Activated naive CD8-positive, alpha-beta T cell treated with anti-CD3 and anti-CD28 coated beads for 36 hours (primary cell): ENCODE data around the gene SUSD6. TPM values are rescaled to one million over a fixed set of nuclear protein-coding genes. Genes with fewer than 3 reads are reported as not detected.

Experiments used
- DNase-seq: peaks from one replicate; pipeline ENCODE4 v3.0.0; 2021
- H3K27ac Mint-ChIP-seq: one replicate; pipeline ENCODE4 v1.8.0; 2022; ENCODE audit warnings: mild to moderate bottlenecking, moderate library complexity, mixed read lengths
- H3K27me3 Mint-ChIP-seq: one replicate; pipeline ENCODE4 v1.8.0; 2022; ENCODE audit warnings: mild to moderate bottlenecking, mixed read lengths
- H3K36me3 Mint-ChIP-seq: one replicate; pipeline ENCODE4 v1.8.0; 2021; ENCODE audit warnings: mild to moderate bottlenecking, mixed read lengths
- H3K4me1 Mint-ChIP-seq: one replicate; pipeline ENCODE4 v1.8.0; 2021; ENCODE audit warnings: mixed read lengths
- H3K4me3 Mint-ChIP-seq: one replicate; pipeline ENCODE4 v1.8.0; 2022; ENCODE audit warnings: mild to moderate bottlenecking, moderate library complexity, mixed read lengths
- H3K9me3 Mint-ChIP-seq: one replicate; pipeline ENCODE4 v1.8.0; 2022; ENCODE audit warnings: mixed read lengths
- total RNA-seq, 2 experiments: library from RNA; stranded (reverse); gene quantifications; one replicate each; pipeline ENCODE4 v1.2.3, GENCODE V29; 2021

The SUSD6 gene
- total RNA-seq, 2 experiments from 2014 or later, result 26.3 TPM

- H3K4me1 Mint-ChIP-seq, result peaks cover 80% of the 10 kb centered on the region
- no peaks in the 10 kb centered on the region for H3K27me3 Mint-ChIP-seq
- no peak for DNase-seq
- H3K27ac Mint-ChIP-seq, result peak overlapping the region; percentile 94
- H3K36me3 Mint-ChIP-seq, result peaks cover 26% of the 10 kb centered on the region
- peaks cover 2% of the 10 kb centered on the region for H3K9me3 Mint-ChIP-seq
- peak overlapping the region; percentile 54 for H3K4me3 Mint-ChIP-seq
Observed at GRCh38 chr14:69674546-69675244, 63.3 kb downstream of the SUSD6 start.

GRCh38 chr14:69675245-69675583 is 63.8 kb downstream of the SUSD6 start:
- Mint-ChIP-seq H3K27ac (peak overlapping the region; percentile 94), H3K27me3 (no peaks in the 10 kb centered on the region), H3K4me3 (peak overlapping the region; percentile 53), H3K36me3 (peaks cover 21% of the 10 kb centered on the region), H3K4me1 (peaks cover 75% of the 10 kb centered on the region), H3K9me3 (peaks cover 2% of the 10 kb centered on the region)
- DNase-seq, result no peak

GRCh38 chr14:69675877-69676416 is 64.6 kb downstream of the SUSD6 start:
- H3K4me3 Mint-ChIP-seq, result peak overlapping the region; percentile 39
- peak overlapping the region; percentile 94 for H3K27ac Mint-ChIP-seq
- DNase-seq, result peak; percentile 47
- peaks cover 2% of the 10 kb centered on the region for H3K9me3 Mint-ChIP-seq
- peaks cover 24% of the 10 kb centered on the region for H3K36me3 Mint-ChIP-seq
- peaks cover 75% of the 10 kb centered on the region for H3K4me1 Mint-ChIP-seq
- no peaks in the 10 kb centered on the region for H3K27me3 Mint-ChIP-seq

GRCh38 chr14:69676723-69677122 is 65.3 kb downstream of the SUSD6 start:
- Mint-ChIP-seq H3K4me3 (peak overlapping the region; percentile 34), H3K36me3 (peaks cover 25% of the 10 kb centered on the region), H3K9me3 (peaks cover 2% of the 10 kb centered on the region), H3K4me1 (peaks cover 74% of the 10 kb centered on the region), H3K27me3 (no peaks in the 10 kb centered on the region), H3K27ac (peak overlapping the region; percentile 94)
- no peak for DNase-seq

GRCh38 chr14:69680297-69680696 is 68.9 kb downstream of the SUSD6 start:
- no peaks in the 10 kb centered on the region for H3K27me3 Mint-ChIP-seq
- peaks cover 72% of the 10 kb centered on the region for H3K4me1 Mint-ChIP-seq
- H3K36me3 Mint-ChIP-seq, result peaks cover 33% of the 10 kb centered on the region
- DNase-seq, result no peak
- peaks cover 2% of the 10 kb centered on the region for H3K9me3 Mint-ChIP-seq
- no peak overlapping the region for H3K4me3 Mint-ChIP-seq
- H3K27ac Mint-ChIP-seq, result no peak overlapping the region

- peak overlapping the region; percentile 93 for H3K27ac Mint-ChIP-seq
- H3K27me3 Mint-ChIP-seq, result no peaks in the 10 kb centered on the region
- no peak for DNase-seq
- H3K36me3 Mint-ChIP-seq, result peaks cover 32% of the 10 kb centered on the region
- peaks cover 68% of the 10 kb centered on the region for H3K4me1 Mint-ChIP-seq
- no peaks in the 10 kb centered on the region for H3K9me3 Mint-ChIP-seq
- H3K4me3 Mint-ChIP-seq, result no peak overlapping the region
Observed at GRCh38 chr14:69682136-69682535, 70.7 kb downstream of the SUSD6 start.

GRCh38 chr14:69682621-69683263 is 71.3 kb downstream of the SUSD6 start:
- Mint-ChIP-seq H3K4me1 (peaks cover 64% of the 10 kb centered on the region), H3K9me3 (no peaks in the 10 kb centered on the region), H3K27ac (peak overlapping the region; percentile 93), H3K36me3 (peaks cover 32% of the 10 kb centered on the region), H3K27me3 (no peaks in the 10 kb centered on the region), H3K4me3 (peak overlapping the region; percentile 32)
- no peak for DNase-seq

- Mint-ChIP-seq H3K4me1 (peaks cover 65% of the 10 kb centered on the region), H3K4me3 (no peak overlapping the region), H3K36me3 (peaks cover 27% of the 10 kb centered on the region)
Observed at GRCh38 chr14:69683971-69684370, 72.6 kb downstream of the SUSD6 start.

GRCh38 chr14:69684461-69685217 is 73.2 kb downstream of the SUSD6 start:
- Mint-ChIP-seq H3K27ac (peak overlapping the region; percentile 93), H3K4me1 (peaks cover 64% of the 10 kb centered on the region), H3K4me3 (peak overlapping the region; percentile 35), H3K9me3 (no peaks in the 10 kb centered on the region), H3K27me3 (no peaks in the 10 kb centered on the region), H3K36me3 (peaks cover 27% of the 10 kb centered on the region)
- no peak for DNase-seq

More at GRCh38 chr14:69683971-69684370, 72.6 kb downstream of the SUSD6 start:
- Mint-ChIP-seq H3K27ac (peak overlapping the region; percentile 93), H3K27me3 (no peaks in the 10 kb centered on the region), H3K9me3 (no peaks in the 10 kb centered on the region)
- DNase-seq, result no peak

GRCh38 chr14:69685218-69685616 is 73.8 kb downstream of the SUSD6 start:
- Mint-ChIP-seq H3K36me3 (peaks cover 29% of the 10 kb centered on the region), H3K27me3 (no peaks in the 10 kb centered on the region), H3K4me3 (peak overlapping the region; percentile 12)

GRCh38 chr14:69685716-69686115 is 74.3 kb downstream of the SUSD6 start:
- Mint-ChIP-seq H3K36me3 (peaks cover 29% of the 10 kb centered on the region), H3K9me3 (no peaks in the 10 kb centered on the region), H3K27me3 (no peaks in the 10 kb centered on the region), H3K4me3 (peak overlapping the region; percentile 12), H3K27ac (peak overlapping the region; percentile 93), H3K4me1 (peaks cover 59% of the 10 kb centered on the region)
- no peak for DNase-seq

More at GRCh38 chr14:69685218-69685616, 73.8 kb downstream of the SUSD6 start:
- H3K4me1 Mint-ChIP-seq, result peaks cover 64% of the 10 kb centered on the region
- H3K27ac Mint-ChIP-seq, result peak overlapping the region; percentile 93
- no peaks in the 10 kb centered on the region for H3K9me3 Mint-ChIP-seq
- peak; percentile 75 for DNase-seq

GRCh38 chr14:69687606-69688298 is 76.4 kb downstream of the SUSD6 start:
- Mint-ChIP-seq H3K4me3 (no peak overlapping the region), H3K27me3 (no peaks in the 10 kb centered on the region), H3K9me3 (no peaks in the 10 kb centered on the region), H3K36me3 (peaks cover 27% of the 10 kb centered on the region), H3K27ac (no peak overlapping the region), H3K4me1 (peaks cover 50% of the 10 kb centered on the region)
- no peak for DNase-seq

GRCh38 chr14:69688299-69688649 is 76.9 kb downstream of the SUSD6 start:
- DNase-seq, result no peak
- peaks cover 23% of the 10 kb centered on the region for H3K36me3 Mint-ChIP-seq
- H3K27ac Mint-ChIP-seq, result no peak overlapping the region
- H3K27me3 Mint-ChIP-seq, result no peaks in the 10 kb centered on the region
- no peaks in the 10 kb centered on the region for H3K9me3 Mint-ChIP-seq
- H3K4me1 Mint-ChIP-seq, result peaks cover 46% of the 10 kb centered on the region
- no peak overlapping the region for H3K4me3 Mint-ChIP-seq

GRCh38 chr14:69690042-69690441 is 78.6 kb downstream of the SUSD6 start:
- Mint-ChIP-seq H3K4me1 (peaks cover 45% of the 10 kb centered on the region), H3K9me3 (no peaks in the 10 kb centered on the region), H3K27me3 (no peaks in the 10 kb centered on the region), H3K4me3 (no peak overlapping the region), H3K36me3 (peaks cover 22% of the 10 kb centered on the region), H3K27ac (no peak overlapping the region)
- DNase-seq, result no peak

- peaks cover 25% of the 10 kb centered on the region for H3K36me3 Mint-ChIP-seq
- no peaks in the 10 kb centered on the region for H3K9me3 Mint-ChIP-seq
- no peak for DNase-seq
- H3K4me1 Mint-ChIP-seq, result peaks cover 52% of the 10 kb centered on the region
- no peaks in the 10 kb centered on the region for H3K27me3 Mint-ChIP-seq
- no peak overlapping the region for H3K27ac Mint-ChIP-seq
- H3K4me3 Mint-ChIP-seq, result no peak overlapping the region
Observed at GRCh38 chr14:69692594-69692993, 81.2 kb downstream of the SUSD6 start.
